IMR-90 (cell line): Measurements from ENCODE around the gene OR5AS1. TPM values are rescaled to one million over a fixed set of nuclear protein-coding genes. Genes with fewer than 3 reads are reported as not detected.

ENCODE experiments used
- ATAC-seq: fragments of 200-7000 bp; cut with Tn5 transposase; 2 replicates; pipeline ENCODE4 v1.9.1; 2020; ENCODE audit warnings: low read depth, mild to moderate bottlenecking, moderate library complexity
- BruUV-seq: library from RNA; stranded (reverse); fragments of 400-500 nt; replicated peaks from 2 replicates; lab custom pipeline; 2021; lab: Mats Ljungman, UMichigan
- CTCF ChIA-PET: fragments of 300-600 bp; formaldehyde crosslinking; extraction: SDS; loops from one replicate; lab custom pipeline; 2021; ENCODE audit warnings: antibody characterized with exemption; lab: Yijun Ruan, JAX
- POLR2A ChIA-PET: fragments of 300-600 bp; sonication (Branson Sonifier 250); formaldehyde crosslinking; loops from one replicate; lab custom pipeline; 2022; ENCODE audit warnings: antibody characterized with exemption; ENCODE audit not compliant: unreplicated experiment; lab: Charles Lee
- DNase-seq: peaks from one replicate; pipeline ENCODE4 v3.0.0; 2013
- H2AFZ ChIP-seq: replicated peaks from 2 replicates; pipeline ENCODE3; 2013; ENCODE audit warnings: low read length, mild to moderate bottlenecking; ENCODE audit not compliant: poor library complexity
- H2AK5ac ChIP-seq: 2 replicates; pipeline ENCODE4 v1.6.1; 2013; ENCODE audit warnings: low read depth, low read length, inconsistent platforms
- H2AK9ac ChIP-seq: replicated peaks from 2 replicates; pipeline ENCODE3; 2013; ENCODE audit warnings: mild to moderate bottlenecking, low read depth, low read length, moderate library complexity; ENCODE audit not compliant: poor library complexity
- H2BK120ac ChIP-seq: 2 replicates; pipeline ENCODE4 v1.6.1; 2013; ENCODE audit warnings: low read depth, low read length, inconsistent platforms
- H2BK15ac ChIP-seq: 3 replicates; pipeline ENCODE4 v1.6.1; 2013; ENCODE audit warnings: low read depth, low read length, inconsistent platforms
- H2BK20ac ChIP-seq: 2 replicates; pipeline ENCODE4 v1.6.1; 2013; ENCODE audit warnings: low read depth, mild to moderate bottlenecking, inconsistent platforms, low read length, moderate library complexity
- H2BK5ac ChIP-seq: 2 replicates; pipeline ENCODE4 v1.6.1; 2013; ENCODE audit warnings: mild to moderate bottlenecking, low read depth, low read length, inconsistent platforms; ENCODE audit not compliant: poor library complexity, severe bottlenecking
- H3K14ac ChIP-seq: replicated peaks from 2 replicates; pipeline ENCODE4 v1.6.1; 2013; ENCODE audit warnings: low read depth, low read length, inconsistent platforms
- H3K18ac ChIP-seq: 2 replicates; pipeline ENCODE4 v1.6.1; 2013; ENCODE audit warnings: low read depth, low read length, control low read depth
- H3K23ac ChIP-seq: 2 replicates; pipeline ENCODE4 v1.6.1; 2013; ENCODE audit warnings: low read depth, low read length, inconsistent platforms
- H3K27ac ChIP-seq: 2 replicates; pipeline ENCODE4 v1.5.1; 2013; ENCODE audit warnings: mild to moderate bottlenecking, control low read depth, low read length; ENCODE audit not compliant: insufficient read depth
- H3K27me3 ChIP-seq: 2 replicates; pipeline ENCODE4 v1.6.1; 2013; ENCODE audit warnings: low read length; ENCODE audit not compliant: control insufficient read depth, insufficient read depth
- H3K36me3 ChIP-seq: 2 replicates; pipeline ENCODE4 v1.6.1; 2013; ENCODE audit warnings: low read length, mixed read lengths; ENCODE audit not compliant: control insufficient read depth, insufficient read depth
- H3K4ac ChIP-seq: 2 replicates; pipeline ENCODE4 v1.6.1; 2013; ENCODE audit warnings: low read depth, low read length, inconsistent platforms
- H3K4me1 ChIP-seq: 2 replicates; pipeline ENCODE4 v1.6.1; 2013; ENCODE audit warnings: low read length, mixed read lengths; ENCODE audit not compliant: control insufficient read depth, insufficient read depth
- H3K4me2 ChIP-seq: 2 replicates; pipeline ENCODE4 v1.6.1; 2013; ENCODE audit warnings: low read depth, mild to moderate bottlenecking, control low read depth, low read length, moderate library complexity
- H3K4me3 ChIP-seq: 2 replicates; pipeline ENCODE4 v1.5.1; 2013; ENCODE audit warnings: low read depth, mild to moderate bottlenecking, control low read depth, low read length, moderate library complexity; ENCODE audit not compliant: insufficient read depth
- H3K56ac ChIP-seq: 2 replicates; pipeline ENCODE4 v1.6.1; 2013; ENCODE audit warnings: low read length, inconsistent platforms; ENCODE audit not compliant: insufficient read depth; ENCODE audit errors: extremely low read depth
- H3K79me1 ChIP-seq, 2 experiments: 2 replicates each; pipeline ENCODE4 v1.6.1; 2013; ENCODE audit warnings: low read length in 2 of 2, inconsistent platforms in 1 of 2, low read depth in 1 of 2
- H3K9ac ChIP-seq: 2 replicates; pipeline ENCODE4 v1.6.1; 2013; ENCODE audit warnings: low read depth, low read length, control low read depth
- H3K9me1 ChIP-seq: 2 replicates; pipeline ENCODE4 v1.6.1; 2013; ENCODE audit warnings: low read length, inconsistent platforms; ENCODE audit not compliant: insufficient read depth
- H3K9me3 ChIP-seq: 2 replicates; pipeline ENCODE4 v1.6.1; 2013; ENCODE audit warnings: low read length; ENCODE audit not compliant: control insufficient read depth, insufficient read depth
- H4K20me1 ChIP-seq: 2 replicates; pipeline ENCODE4 v1.6.1; 2013; ENCODE audit warnings: low read length, inconsistent platforms; ENCODE audit not compliant: insufficient read depth
- H4K5ac ChIP-seq: 2 replicates; pipeline ENCODE4 v1.6.1; 2013; ENCODE audit warnings: mild to moderate bottlenecking, low read depth, low read length, control low read depth
- H4K8ac ChIP-seq, 2 experiments: 2 replicates each; pipeline ENCODE4 v1.6.1; 2013; ENCODE audit warnings: low read depth in 2 of 2, low read length in 2 of 2, control low read depth in 1 of 2, inconsistent platforms in 1 of 2
- H4K91ac ChIP-seq: 2 replicates; pipeline ENCODE4 v1.6.1; 2013; ENCODE audit warnings: low read depth, low read length, inconsistent platforms; ENCODE audit not compliant: insufficient read depth
- BHLHE40 ChIP-seq: fragments of 150-350 bp; IDR thresholded peaks from 2 replicates; pipeline ENCODE4 v1.6.1; 2016; ENCODE audit warnings: mild to moderate bottlenecking, low read depth, low read length
- CEBPB ChIP-seq: IDR thresholded peaks from 2 replicates; pipeline ENCODE4 v1.6.1; 2012; ENCODE audit warnings: low read depth, low read length, improper control_type of control experiment
- CHD1 ChIP-seq: IDR thresholded peaks from 2 replicates; pipeline ENCODE4 v1.6.1; 2012; ENCODE audit warnings: low read depth, low read length, improper control_type of control experiment
- CTCF ChIP-seq: conservative IDR thresholded peaks from 2 replicates; pipeline ENCODE4 v1.5.1; 2012; ENCODE audit warnings: mild to moderate bottlenecking, low read depth, low read length, improper control_type of control experiment
- FOS ChIP-seq: fragments of 150-350 bp; IDR thresholded peaks from 2 replicates; pipeline ENCODE4 v1.6.1; 2016; ENCODE audit warnings: low read depth, low read length
- MAFK ChIP-seq: IDR thresholded peaks from 2 replicates; pipeline ENCODE4 v1.6.1; 2012; ENCODE audit warnings: low read depth, low read length, improper control_type of control experiment
- MAZ ChIP-seq: IDR thresholded peaks from 2 replicates; pipeline ENCODE4 v1.6.1; 2012; ENCODE audit warnings: low read depth, mild to moderate bottlenecking, low read length, improper control_type of control experiment, moderate library complexity, borderline replicate concordance
- NFE2L2 ChIP-seq: fragments of 150-350 bp; IDR thresholded peaks from 2 replicates; pipeline ENCODE4 v1.6.1; 2016; ENCODE audit warnings: low read depth, mild to moderate bottlenecking, low read length
- POLR2A ChIP-seq: IDR thresholded peaks from 2 replicates; pipeline ENCODE4 v1.6.1; 2012; ENCODE audit warnings: mild to moderate bottlenecking, low read depth, low read length
- RAD21 ChIP-seq: IDR thresholded peaks from 2 replicates; pipeline ENCODE4 v1.6.1; 2012; ENCODE audit warnings: low read length, improper control_type of control experiment
- RFX5 ChIP-seq: IDR thresholded peaks from 2 replicates; pipeline ENCODE4 v1.8.0; 2012; ENCODE audit warnings: low read depth, mild to moderate bottlenecking, low read length, moderate library complexity
- SMC3 ChIP-seq: fragments of 150-350 bp; IDR thresholded peaks from 2 replicates; pipeline ENCODE4 v1.6.1; 2016; ENCODE audit warnings: low read depth, mild to moderate bottlenecking, antibody characterized with exemption, low read length, moderate library complexity
- WGBS, 2 experiments: methylation state at CpG; one replicate each; pipeline versions ENCODE4 v1.1.5 to v1.1.7; 2013; ENCODE audit warnings: missing lambda C conversion rate in 2 of 2; ENCODE audit not compliant: insufficient read length in 1 of 2; ENCODE audit errors: extremely low coverage in 2 of 2; 5-methylcytosine and 5-hydroxymethylcytosine counted together
- dilution Hi-C: fragments of 300-500 bp; cut with HindIII; formaldehyde crosslinking; loops from one replicate; pipeline ENCODE4 v1.14.3; 2018; ENCODE audit warnings: low sequenced_read_pairs; ENCODE audit not compliant: unreplicated experiment
- in situ Hi-C: fragments of 300-500 bp; cut with MboI; formaldehyde crosslinking; loops from 3 replicates; pipeline ENCODE4 v1.14.3; 2019; ENCODE audit warnings: low sequenced_read_pairs, inconsistent platforms, mixed read lengths
- intact Hi-C: fragments of 100-400 bp; cut with micrococcal nuclease; formaldehyde crosslinking; loops from 2 replicates; pipeline ENCODE4 v1.10.0; 2022
- polyA plus RNA-seq, 3 experiments: library from polyadenylated mRNA; depleted of rRNA; stranded (reverse); fragments of >200 nt; gene quantifications; 2 replicates each; pipeline ENCODE4 v1.2.3, GENCODE V29; 2012; ENCODE audit warnings: low replicate concordance in 1 of 3
- total RNA-seq: library from RNA; depleted of rRNA; stranded (reverse); fragments of >200 nt; gene quantifications from 2 replicates; pipeline ENCODE4 v1.2.3, GENCODE V29; 2012
- TF ChIP-seq, protein P1 (sequence below): fragments of 150-350 bp; IDR thresholded peaks from 2 replicates; pipeline ENCODE4 v1.6.1; 2017; ENCODE audit warnings: mild to moderate bottlenecking, antibody characterized with exemption, low read length, low read depth

The OR5AS1 gene
- total and polyA plus RNA-seq, 2 of the 4 experiments (the other 2 are of a cell fraction), result not detected

DNA sequence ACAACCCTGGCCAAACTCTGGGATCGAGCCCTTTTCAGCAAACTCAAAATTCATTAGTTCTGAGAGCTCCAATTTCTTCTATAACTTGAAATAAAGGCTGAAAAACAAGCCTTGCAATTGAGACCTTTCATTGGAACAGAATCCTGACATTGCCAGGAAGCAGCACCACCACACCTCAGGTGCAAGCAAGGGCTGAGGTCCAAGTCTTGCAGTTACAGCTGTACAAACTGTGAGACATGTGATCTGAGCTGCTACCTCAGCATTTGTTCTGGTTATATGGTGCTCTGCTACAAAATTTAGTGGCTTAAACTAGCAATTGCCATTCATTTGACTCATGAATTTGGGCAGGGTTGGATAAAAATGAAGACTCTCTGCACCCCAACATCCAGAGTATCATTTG, 18.1 kb downstream of the OR5AS1 start:
- no CpG with 5 or more reads among the region's 1 CpG for WGBS, 2 experiments
- no TSS peak for BruUV-seq
- Histone ChIP-seq H4K8ac (no peak overlapping the region), H3K27me3 (no peaks in the 10 kb centered on the region), H3K27ac (no peak overlapping the region), H3K9ac (no peak overlapping the region), H3K14ac (no peak overlapping the region), H2BK120ac (no peak overlapping the region), H3K36me3 (no peaks in the 10 kb centered on the region), H4K20me1 (no peaks in the 10 kb centered on the region), H2AK5ac (no peak overlapping the region), H3K9me3 (peaks cover 9% of the 10 kb centered on the region; the same call in 1 of the 2 replicates), H3K4me2 (no peak overlapping the region), H2BK15ac (no peak overlapping the region), H3K4me3 (no peak overlapping the region), H4K5ac (no peak overlapping the region), H3K79me1 (no peaks in the 10 kb centered on the region), H3K9me1 (no peaks in the 10 kb centered on the region), H2BK20ac (no peak overlapping the region), H3K4ac (no peak overlapping the region), H2AFZ (no peak overlapping the region), H2BK5ac (no peak overlapping the region), H4K91ac (no peak overlapping the region), H3K4me1 (no peaks in the 10 kb centered on the region), H3K18ac (no peak overlapping the region), H2AK9ac (no peak overlapping the region), H3K56ac (no peak overlapping the region), H3K23ac (no peak overlapping the region)
- TF ChIP-seq MAZ (no peak), RAD21 (no peak), POLR2A (no peak), RFX5 (no peak), BHLHE40 (no peak), CHD1 (no peak), FOS (no peak), SMC3 (no peak), CTCF (no peak), NFE2L2 (no peak), MAFK (no peak), CEBPB (no peak)
- TF ChIP-seq, protein P1, sequence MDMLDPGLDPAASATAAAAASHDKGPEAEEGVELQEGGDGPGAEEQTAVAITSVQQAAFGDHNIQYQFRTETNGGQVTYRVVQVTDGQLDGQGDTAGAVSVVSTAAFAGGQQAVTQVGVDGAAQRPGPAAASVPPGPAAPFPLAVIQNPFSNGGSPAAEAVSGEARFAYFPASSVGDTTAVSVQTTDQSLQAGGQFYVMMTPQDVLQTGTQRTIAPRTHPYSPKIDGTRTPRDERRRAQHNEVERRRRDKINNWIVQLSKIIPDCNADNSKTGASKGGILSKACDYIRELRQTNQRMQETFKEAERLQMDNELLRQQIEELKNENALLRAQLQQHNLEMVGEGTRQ, result no peak
- in situ Hi-C loops (no loop called here), dilution Hi-C loops (no loop called here), intact Hi-C loops (no loop called here)
- ChIA-PET CTCF (no interaction called here), POLR2A (no interaction called here)
- DNase-seq (no peak), ATAC-seq (no peak)
